ENCODE measurements around the gene RAB5A. TPM values are rescaled to one million over a fixed set of nuclear protein-coding genes. Genes with fewer than 3 reads are reported as not detected.

Gene RAB5A
- total RNA-seq (2022; extraction: Qiagen RNA extraction): 36.1 to 64.3 TPM (median 48.8 TPM) in 5 replicates

DNA sequence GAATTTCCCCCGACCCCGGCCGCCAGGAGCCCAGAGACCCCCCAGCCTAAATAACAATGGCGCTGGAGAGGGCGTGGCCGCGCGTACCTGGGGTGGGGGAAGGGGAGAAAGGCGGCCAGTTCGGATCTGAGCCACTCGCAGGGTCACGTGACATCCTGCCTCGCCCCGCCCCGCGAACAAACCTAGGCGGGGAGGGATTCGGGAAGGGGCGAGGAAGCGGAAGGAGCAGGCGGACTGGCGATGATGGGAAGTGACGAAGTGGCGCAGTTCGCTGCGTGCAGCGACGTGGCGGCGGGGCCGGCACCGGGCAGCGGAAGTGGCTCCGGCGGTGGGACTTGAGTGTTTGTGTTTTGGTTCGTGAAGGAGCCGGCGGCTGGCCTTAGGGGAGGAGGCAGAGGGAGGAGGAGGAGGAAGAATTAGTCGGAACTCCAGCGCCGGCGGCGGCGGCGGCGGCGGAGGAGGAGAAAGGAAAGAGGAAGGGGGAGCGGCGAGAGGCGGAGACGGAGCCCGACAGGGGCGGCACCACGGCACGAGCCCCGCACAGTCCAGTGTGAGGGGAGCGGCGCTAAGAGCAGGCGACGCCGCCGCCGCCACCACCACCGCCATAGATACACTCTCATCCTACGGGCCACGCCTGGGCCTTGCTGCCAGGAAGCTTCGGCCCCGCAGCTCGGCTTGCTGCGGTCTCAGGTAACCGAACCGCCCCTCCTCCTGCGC, at the start of gene RAB5A:
Gene RAB5A, plus strand, starts transcription at position 266 of the 717 bp plus-strand sequence. CDS start 3,802 bp downstream, outside the sequence.

GRCh38 chr3:19934098-19934566, 12.8 kb upstream of the RAB5A start, which contains the start of gene EFHB:
EFHB (minus strand) TSS chr3:19934217; CDS start chr3:19934018, 199 bp downstream.

DNA sequence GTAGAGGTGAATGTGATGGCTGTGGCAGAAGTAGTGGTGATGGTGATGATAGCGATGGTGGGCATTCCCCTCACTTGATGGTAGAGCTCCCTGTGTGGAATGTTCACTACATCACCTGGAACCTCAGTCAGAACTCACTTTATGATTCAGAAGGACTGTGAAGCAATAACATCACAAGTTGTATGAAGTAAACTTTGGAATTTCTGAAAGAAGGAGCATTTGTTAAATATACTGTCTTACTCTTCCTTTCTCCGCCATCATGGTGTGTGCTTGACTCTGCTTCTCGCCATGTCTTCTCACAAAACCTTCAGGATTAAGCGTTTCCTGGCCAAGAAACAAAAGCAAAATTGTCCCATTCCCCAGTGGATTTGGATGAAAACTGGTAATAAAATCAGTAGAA, 65.3 kb downstream of the RAB5A start, which contains the start of gene PP2D1:
Gene PP2D1, minus strand, starts transcription at position 101 of the 400 bp plus-strand sequence. CDS start 192 bp downstream, outside the sequence.

Other genes starting within 250 kb of the RAB5A start
- 0.60 to 1.3 TPM (median 0.82 TPM) in 5 replicates for gene EFHB, start 12.9 kb upstream of the RAB5A start, total RNA-seq (2022; extraction: Qiagen RNA extraction)
- not detected in 5 replicates for gene PP2D1, start 65.2 kb downstream of the RAB5A start, total RNA-seq (2022; extraction: Qiagen RNA extraction)
- gene KAT2B, start 93.3 kb downstream of the RAB5A start, total RNA-seq (2022; extraction: Qiagen RNA extraction): 4.4 to 7.6 TPM (median 6.1 TPM) in 5 replicates
- 13.2 to 19.3 TPM (median 15.4 TPM) in 5 replicates for gene SGO1, start 239.1 kb downstream of the RAB5A start, total RNA-seq (2022; extraction: Qiagen RNA extraction)

All from A549 treated with Hydrocortisone at 1 μM for 4 hours (cell line).